ENCODE measurements around the gene ZNF469. TPM values are rescaled to one million over a fixed set of nuclear protein-coding genes. Genes with fewer than 3 reads are reported as not detected.

Gene ZNF469
- total RNA-seq, 1 experiment from 2014 or later = 3.2 TPM

DNA sequence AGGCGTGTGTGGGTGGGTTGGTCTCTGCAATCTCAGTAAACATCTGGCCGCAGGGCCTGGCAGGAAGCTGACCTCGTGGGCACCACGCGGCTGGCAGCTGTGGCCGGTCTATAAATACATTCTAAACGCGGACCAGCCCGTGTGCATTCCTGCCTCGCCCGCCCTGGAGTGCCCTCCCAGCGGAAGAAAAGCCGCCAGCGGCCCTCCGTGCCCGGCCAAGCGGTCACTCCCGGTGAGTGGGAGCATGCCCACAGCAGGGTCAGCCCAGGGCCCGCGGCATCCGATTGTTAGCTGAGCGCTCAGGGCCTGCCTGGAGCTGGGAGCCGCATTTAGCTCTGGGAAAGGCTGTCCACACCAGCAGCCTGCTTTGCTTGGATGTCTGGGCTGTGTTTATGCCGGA is 10.3 kb downstream of the ZNF469 start:
- no peak overlapping the region for H3K27ac Mint-ChIP-seq
- ATAC-seq (no peak), DNase-seq (ENCODE audit: low spot score) (no peak)
- peaks cover 9% of the 10 kb centered on the region for H3K9me3 Mint-ChIP-seq
- ChIA-PET CTCF (interaction anchor here (3.6 kb wide), 1 partner anchor 45 kb away, joined by 11 read pairs; no protein-coding TSS in a partner anchor), POLR2A (no interaction called here)
- TF ChIP-seq JAZF1 (CRISPR knock-in tag; IDR thresholded peaks at IDR 0.05) = no peak
- TF ChIP-seq, protein P1, sequence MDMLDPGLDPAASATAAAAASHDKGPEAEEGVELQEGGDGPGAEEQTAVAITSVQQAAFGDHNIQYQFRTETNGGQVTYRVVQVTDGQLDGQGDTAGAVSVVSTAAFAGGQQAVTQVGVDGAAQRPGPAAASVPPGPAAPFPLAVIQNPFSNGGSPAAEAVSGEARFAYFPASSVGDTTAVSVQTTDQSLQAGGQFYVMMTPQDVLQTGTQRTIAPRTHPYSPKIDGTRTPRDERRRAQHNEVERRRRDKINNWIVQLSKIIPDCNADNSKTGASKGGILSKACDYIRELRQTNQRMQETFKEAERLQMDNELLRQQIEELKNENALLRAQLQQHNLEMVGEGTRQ (CRISPR knock-in tag; IDR thresholded peaks at IDR 0.05) = no peak
- TF ChIP-seq, protein P2, sequence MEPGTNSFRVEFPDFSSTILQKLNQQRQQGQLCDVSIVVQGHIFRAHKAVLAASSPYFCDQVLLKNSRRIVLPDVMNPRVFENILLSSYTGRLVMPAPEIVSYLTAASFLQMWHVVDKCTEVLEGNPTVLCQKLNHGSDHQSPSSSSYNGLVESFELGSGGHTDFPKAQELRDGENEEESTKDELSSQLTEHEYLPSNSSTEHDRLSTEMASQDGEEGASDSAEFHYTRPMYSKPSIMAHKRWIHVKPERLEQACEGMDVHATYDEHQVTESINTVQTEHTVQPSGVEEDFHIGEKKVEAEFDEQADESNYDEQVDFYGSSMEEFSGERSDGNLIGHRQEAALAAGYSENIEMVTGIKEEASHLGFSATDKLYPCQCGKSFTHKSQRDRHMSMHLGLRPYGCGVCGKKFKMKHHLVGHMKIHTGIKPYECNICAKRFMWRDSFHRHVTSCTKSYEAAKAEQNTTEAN (CRISPR knock-in tag; IDR thresholded peaks at IDR 0.05) = no peak
- TF ChIP-seq, protein P3, sequence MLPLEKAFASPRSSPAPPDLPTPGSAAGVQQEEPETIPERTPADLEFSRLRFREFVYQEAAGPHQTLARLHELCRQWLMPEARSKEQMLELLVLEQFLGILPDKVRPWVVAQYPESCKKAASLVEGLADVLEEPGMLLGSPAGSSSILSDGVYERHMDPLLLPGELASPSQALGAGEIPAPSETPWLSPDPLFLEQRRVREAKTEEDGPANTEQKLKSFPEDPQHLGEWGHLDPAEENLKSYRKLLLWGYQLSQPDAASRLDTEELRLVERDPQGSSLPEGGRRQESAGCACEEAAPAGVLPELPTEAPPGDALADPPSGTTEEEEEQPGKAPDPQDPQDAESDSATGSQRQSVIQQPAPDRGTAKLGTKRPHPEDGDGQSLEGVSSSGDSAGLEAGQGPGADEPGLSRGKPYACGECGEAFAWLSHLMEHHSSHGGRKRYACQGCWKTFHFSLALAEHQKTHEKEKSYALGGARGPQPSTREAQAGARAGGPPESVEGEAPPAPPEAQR (CRISPR knock-in tag; IDR thresholded peaks at IDR 0.05) = no peak
- TF ChIP-seq ZNF232 (CRISPR knock-in tag; IDR thresholded peaks at IDR 0.05) = no peak
- TF ChIP-seq, protein P4, sequence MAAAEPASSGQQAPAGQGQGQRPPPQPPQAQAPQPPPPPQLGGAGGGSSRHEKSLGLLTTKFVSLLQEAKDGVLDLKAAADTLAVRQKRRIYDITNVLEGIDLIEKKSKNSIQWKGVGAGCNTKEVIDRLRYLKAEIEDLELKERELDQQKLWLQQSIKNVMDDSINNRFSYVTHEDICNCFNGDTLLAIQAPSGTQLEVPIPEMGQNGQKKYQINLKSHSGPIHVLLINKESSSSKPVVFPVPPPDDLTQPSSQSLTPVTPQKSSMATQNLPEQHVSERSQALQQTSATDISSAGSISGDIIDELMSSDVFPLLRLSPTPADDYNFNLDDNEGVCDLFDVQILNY (CRISPR knock-in tag; IDR thresholded peaks at IDR 0.05) = no peak
- TF ChIP-seq, protein P5, sequence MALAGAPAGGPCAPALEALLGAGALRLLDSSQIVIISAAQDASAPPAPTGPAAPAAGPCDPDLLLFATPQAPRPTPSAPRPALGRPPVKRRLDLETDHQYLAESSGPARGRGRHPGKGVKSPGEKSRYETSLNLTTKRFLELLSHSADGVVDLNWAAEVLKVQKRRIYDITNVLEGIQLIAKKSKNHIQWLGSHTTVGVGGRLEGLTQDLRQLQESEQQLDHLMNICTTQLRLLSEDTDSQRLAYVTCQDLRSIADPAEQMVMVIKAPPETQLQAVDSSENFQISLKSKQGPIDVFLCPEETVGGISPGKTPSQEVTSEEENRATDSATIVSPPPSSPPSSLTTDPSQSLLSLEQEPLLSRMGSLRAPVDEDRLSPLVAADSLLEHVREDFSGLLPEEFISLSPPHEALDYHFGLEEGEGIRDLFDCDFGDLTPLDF (CRISPR knock-in tag; IDR thresholded peaks at IDR 0.05) = no peak
- TF ChIP-seq GRHL2 (CRISPR knock-in tag; IDR thresholded peaks at IDR 0.05; ENCODE audit: insufficient replicate concordance, severe bottlenecking) = no peak
- TF ChIP-seq, protein P6, sequence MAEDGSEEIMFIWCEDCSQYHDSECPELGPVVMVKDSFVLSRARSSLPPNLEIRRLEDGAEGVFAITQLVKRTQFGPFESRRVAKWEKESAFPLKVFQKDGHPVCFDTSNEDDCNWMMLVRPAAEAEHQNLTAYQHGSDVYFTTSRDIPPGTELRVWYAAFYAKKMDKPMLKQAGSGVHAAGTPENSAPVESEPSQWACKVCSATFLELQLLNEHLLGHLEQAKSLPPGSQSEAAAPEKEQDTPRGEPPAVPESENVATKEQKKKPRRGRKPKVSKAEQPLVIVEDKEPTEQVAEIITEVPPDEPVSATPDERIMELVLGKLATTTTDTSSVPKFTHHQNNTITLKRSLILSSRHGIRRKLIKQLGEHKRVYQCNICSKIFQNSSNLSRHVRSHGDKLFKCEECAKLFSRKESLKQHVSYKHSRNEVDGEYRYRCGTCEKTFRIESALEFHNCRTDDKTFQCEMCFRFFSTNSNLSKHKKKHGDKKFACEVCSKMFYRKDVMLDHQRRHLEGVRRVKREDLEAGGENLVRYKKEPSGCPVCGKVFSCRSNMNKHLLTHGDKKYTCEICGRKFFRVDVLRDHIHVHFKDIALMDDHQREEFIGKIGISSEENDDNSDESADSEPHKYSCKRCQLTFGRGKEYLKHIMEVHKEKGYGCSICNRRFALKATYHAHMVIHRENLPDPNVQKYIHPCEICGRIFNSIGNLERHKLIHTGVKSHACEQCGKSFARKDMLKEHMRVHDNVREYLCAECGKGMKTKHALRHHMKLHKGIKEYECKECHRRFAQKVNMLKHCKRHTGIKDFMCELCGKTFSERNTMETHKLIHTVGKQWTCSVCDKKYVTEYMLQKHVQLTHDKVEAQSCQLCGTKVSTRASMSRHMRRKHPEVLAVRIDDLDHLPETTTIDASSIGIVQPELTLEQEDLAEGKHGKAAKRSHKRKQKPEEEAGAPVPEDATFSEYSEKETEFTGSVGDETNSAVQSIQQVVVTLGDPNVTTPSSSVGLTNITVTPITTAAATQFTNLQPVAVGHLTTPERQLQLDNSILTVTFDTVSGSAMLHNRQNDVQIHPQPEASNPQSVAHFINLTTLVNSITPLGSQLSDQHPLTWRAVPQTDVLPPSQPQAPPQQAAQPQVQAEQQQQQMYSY (CRISPR knock-in tag; IDR thresholded peaks at IDR 0.05) = no peak
- TF ChIP-seq TP53 (CRISPR knock-in tag; IDR thresholded peaks at IDR 0.05) = no peak
- TF ChIP-seq SP1 (CRISPR knock-in tag; conservative IDR thresholded peaks at IDR 0.05) = no peak
- TF ChIP-seq, protein P7, sequence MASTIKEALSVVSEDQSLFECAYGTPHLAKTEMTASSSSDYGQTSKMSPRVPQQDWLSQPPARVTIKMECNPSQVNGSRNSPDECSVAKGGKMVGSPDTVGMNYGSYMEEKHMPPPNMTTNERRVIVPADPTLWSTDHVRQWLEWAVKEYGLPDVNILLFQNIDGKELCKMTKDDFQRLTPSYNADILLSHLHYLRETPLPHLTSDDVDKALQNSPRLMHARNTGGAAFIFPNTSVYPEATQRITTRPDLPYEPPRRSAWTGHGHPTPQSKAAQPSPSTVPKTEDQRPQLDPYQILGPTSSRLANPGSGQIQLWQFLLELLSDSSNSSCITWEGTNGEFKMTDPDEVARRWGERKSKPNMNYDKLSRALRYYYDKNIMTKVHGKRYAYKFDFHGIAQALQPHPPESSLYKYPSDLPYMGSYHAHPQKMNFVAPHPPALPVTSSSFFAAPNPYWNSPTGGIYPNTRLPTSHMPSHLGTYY (CRISPR knock-in tag; IDR thresholded peaks at IDR 0.05) = no peak
- no peak for TF ChIP-seq FOXJ3 (CRISPR knock-in tag; IDR thresholded peaks at IDR 0.05; ENCODE audit: borderline replicate concordance)
- TF ChIP-seq ZNF121 (CRISPR knock-in tag; IDR thresholded peaks at IDR 0.05) = no peak
- TF ChIP-seq, protein P8, sequence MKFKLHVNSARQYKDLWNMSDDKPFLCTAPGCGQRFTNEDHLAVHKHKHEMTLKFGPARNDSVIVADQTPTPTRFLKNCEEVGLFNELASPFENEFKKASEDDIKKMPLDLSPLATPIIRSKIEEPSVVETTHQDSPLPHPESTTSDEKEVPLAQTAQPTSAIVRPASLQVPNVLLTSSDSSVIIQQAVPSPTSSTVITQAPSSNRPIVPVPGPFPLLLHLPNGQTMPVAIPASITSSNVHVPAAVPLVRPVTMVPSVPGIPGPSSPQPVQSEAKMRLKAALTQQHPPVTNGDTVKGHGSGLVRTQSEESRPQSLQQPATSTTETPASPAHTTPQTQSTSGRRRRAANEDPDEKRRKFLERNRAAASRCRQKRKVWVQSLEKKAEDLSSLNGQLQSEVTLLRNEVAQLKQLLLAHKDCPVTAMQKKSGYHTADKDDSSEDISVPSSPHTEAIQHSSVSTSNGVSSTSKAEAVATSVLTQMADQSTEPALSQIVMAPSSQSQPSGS (CRISPR knock-in tag; IDR thresholded peaks at IDR 0.05; ENCODE audit: borderline replicate concordance, low read depth) = no peak
- TF ChIP-seq SMAD3 (CRISPR knock-in tag; IDR thresholded peaks at IDR 0.05; ENCODE audit: borderline replicate concordance) = no peak
- no peak for TF ChIP-seq RORB (CRISPR knock-in tag; IDR thresholded peaks at IDR 0.05)
- TF ChIP-seq MYBL2 (CRISPR knock-in tag; IDR thresholded peaks at IDR 0.05) = no peak
- no peak for TF ChIP-seq FOXP1 (CRISPR knock-in tag; IDR thresholded peaks at IDR 0.05; ENCODE audit: borderline replicate concordance)
- TF ChIP-seq, protein P9, sequence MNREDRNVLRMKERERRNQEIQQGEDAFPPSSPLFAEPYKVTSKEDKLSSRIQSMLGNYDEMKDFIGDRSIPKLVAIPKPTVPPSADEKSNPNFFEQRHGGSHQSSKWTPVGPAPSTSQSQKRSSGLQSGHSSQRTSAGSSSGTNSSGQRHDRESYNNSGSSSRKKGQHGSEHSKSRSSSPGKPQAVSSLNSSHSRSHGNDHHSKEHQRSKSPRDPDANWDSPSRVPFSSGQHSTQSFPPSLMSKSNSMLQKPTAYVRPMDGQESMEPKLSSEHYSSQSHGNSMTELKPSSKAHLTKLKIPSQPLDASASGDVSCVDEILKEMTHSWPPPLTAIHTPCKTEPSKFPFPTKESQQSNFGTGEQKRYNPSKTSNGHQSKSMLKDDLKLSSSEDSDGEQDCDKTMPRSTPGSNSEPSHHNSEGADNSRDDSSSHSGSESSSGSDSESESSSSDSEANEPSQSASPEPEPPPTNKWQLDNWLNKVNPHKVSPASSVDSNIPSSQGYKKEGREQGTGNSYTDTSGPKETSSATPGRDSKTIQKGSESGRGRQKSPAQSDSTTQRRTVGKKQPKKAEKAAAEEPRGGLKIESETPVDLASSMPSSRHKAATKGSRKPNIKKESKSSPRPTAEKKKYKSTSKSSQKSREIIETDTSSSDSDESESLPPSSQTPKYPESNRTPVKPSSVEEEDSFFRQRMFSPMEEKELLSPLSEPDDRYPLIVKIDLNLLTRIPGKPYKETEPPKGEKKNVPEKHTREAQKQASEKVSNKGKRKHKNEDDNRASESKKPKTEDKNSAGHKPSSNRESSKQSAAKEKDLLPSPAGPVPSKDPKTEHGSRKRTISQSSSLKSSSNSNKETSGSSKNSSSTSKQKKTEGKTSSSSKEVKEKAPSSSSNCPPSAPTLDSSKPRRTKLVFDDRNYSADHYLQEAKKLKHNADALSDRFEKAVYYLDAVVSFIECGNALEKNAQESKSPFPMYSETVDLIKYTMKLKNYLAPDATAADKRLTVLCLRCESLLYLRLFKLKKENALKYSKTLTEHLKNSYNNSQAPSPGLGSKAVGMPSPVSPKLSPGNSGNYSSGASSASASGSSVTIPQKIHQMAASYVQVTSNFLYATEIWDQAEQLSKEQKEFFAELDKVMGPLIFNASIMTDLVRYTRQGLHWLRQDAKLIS (CRISPR knock-in tag; IDR thresholded peaks at IDR 0.05; ENCODE audit: borderline replicate concordance) = no peak
- H3K27me3 Mint-ChIP-seq (ENCODE audit: low read depth) = no peaks in the 10 kb centered on the region; the same call in 1 of the 2 replicates
- no peaks in the 10 kb centered on the region for H3K4me1 Mint-ChIP-seq
- H3K4me3 Mint-ChIP-seq = no peak overlapping the region
- 0 out of 2 replicates have a peak, but pooled peaks cover 1% of the 10 kb centered on the region for H3K36me3 Mint-ChIP-seq

All from WTC11 (cell line).